ENCODE data around the gene SPECC1. TPM values are rescaled to one million over a fixed set of nuclear protein-coding genes. Genes with fewer than 3 reads are reported as not detected.
"Not testable (repeated sequence)": the region's sequence is repeated elsewhere in the genome, so short reads cannot be mapped to it uniquely, and the experiment has no call there.

Gene SPECC1
- total RNA-seq, 1 donor from 2014 or later: 13.6 TPM

DNA sequence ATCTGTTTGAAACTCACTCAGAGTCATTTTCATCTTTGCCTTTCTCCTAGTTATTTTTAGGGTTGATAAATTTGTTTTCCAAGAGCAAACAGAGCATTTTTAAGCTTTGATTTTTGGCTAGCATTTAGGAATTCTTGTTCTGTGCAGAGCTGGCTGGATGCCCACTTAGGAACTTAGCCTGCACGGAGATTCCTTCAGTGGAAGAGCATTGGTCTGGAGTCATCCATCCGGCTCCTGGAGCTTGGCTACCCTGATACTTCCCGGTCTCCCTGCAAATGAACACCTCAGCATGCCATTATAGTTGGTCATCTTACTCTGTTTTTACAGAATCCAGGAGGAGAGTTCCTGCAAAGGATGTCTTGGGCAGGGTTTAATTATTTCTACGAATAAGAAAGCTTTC, 57.1 kb downstream of the SPECC1 start:
- Histone ChIP-seq H3K9ac (ENCODE audit: low read depth in 1 of 3, low read length in 3 of 3) (no peak overlapping the region), H3K9me3 (ENCODE audit: control insufficient read depth in 3 of 3, low read length in 3 of 3) (no peaks in the 10 kb centered on the region), H3K27ac (ENCODE audit: low read depth, low read length) (no peak overlapping the region)

DNA sequence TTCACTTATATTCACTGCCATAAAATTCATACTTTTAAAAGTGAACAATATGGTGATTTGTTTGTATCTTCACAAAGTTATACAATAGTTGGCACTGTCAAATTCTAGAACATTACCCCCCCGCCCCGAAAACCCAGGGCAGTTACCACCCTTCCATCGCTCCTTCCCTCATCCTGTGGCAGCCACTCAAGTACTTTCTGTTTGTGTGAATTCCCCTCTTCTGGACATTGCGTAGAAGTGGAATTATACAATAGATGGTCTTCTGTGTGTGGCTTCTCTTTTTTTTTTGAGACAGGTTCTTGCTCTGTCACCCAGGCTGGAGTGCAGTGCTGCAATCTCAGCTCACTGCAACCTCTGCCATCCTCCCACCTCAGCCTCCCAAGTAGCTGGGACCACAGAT, 58.6 kb downstream of the SPECC1 start:
- Histone ChIP-seq H3K9me3 (ENCODE audit: control insufficient read depth in 3 of 3, low read length in 3 of 3) (no peaks in the 10 kb centered on the region), H3K27ac (ENCODE audit: low read depth, low read length) (no peak overlapping the region), H3K36me3 (ENCODE audit: control insufficient read depth in 3 of 3, insufficient read depth in 3 of 3, low read length in 3 of 3) (no peaks in the 10 kb centered on the region), H3K9ac (ENCODE audit: low read depth in 1 of 3, low read length in 3 of 3) (no peak overlapping the region), H3K27me3 (ENCODE audit: control insufficient read depth in 3 of 3, insufficient read depth in 3 of 3, low read length in 3 of 3) (peaks cover 0 to 4% (median 0%) of the 10 kb centered on the region in 3 donors), H3K4me1 (ENCODE audit: control insufficient read depth in 3 of 3, insufficient read depth in 3 of 3, low read length in 3 of 3) (peaks cover 10 to 24% (median 13%) of the 10 kb centered on the region in 3 donors), H3K4me3 (ENCODE audit: low read length in 3 of 3) (no peak overlapping the region)

More for the DNA sequence above, 57.1 kb downstream of the SPECC1 start:
- Histone ChIP-seq H3K4me1 (ENCODE audit: control insufficient read depth in 3 of 3, insufficient read depth in 3 of 3, low read length in 3 of 3) (peaks cover 6 to 17% (median 7%) of the 10 kb centered on the region in 3 donors), H3K27me3 (ENCODE audit: control insufficient read depth in 3 of 3, insufficient read depth in 3 of 3, low read length in 3 of 3) (no peaks in the 10 kb centered on the region), H3K36me3 (ENCODE audit: control insufficient read depth in 3 of 3, insufficient read depth in 3 of 3, low read length in 3 of 3) (no peaks in the 10 kb centered on the region), H3K4me3 (ENCODE audit: low read length in 3 of 3) (no peak overlapping the region)

DNA sequence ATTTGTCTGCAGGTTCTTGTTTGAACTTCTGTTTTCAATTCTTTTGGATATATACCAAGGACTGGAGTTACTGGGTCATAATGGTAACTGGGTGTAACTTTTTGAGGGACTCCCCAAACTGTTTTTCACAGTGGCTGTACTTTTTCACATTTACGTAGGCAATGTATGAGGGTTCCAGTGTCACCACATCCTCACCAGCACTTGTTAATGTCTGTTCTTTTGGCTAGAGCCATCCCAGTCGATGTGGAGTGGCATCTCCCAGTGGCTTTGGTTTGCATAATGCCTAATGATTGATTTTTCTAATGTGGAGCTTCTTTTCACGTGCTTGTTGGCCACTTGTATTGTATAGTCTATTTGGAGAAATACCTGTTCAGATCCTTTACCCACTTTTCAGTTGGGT, 59.3 kb downstream of the SPECC1 start:
- no peak overlapping the region for H3K27ac ChIP-seq (ENCODE audit: low read depth, low read length)
- H3K9ac ChIP-seq (ENCODE audit: low read depth in 1 of 3, low read length in 3 of 3): no peak overlapping the region
- H3K4me3 ChIP-seq (ENCODE audit: low read length in 3 of 3): no peak overlapping the region
- no peaks in the 10 kb centered on the region for H3K36me3 ChIP-seq (ENCODE audit: control insufficient read depth in 3 of 3, insufficient read depth in 3 of 3, low read length in 3 of 3)
- H3K9me3 ChIP-seq (ENCODE audit: control insufficient read depth in 3 of 3, low read length in 3 of 3): no peaks in the 10 kb centered on the region
- H3K27me3 ChIP-seq (ENCODE audit: control insufficient read depth in 3 of 3, insufficient read depth in 3 of 3, low read length in 3 of 3): peaks cover 0 to 4% (median 0%) of the 10 kb centered on the region in 3 donors
- H3K4me1 ChIP-seq (ENCODE audit: control insufficient read depth in 3 of 3, insufficient read depth in 3 of 3, low read length in 3 of 3): peaks cover 10 to 25% (median 13%) of the 10 kb centered on the region in 3 donors

DNA sequence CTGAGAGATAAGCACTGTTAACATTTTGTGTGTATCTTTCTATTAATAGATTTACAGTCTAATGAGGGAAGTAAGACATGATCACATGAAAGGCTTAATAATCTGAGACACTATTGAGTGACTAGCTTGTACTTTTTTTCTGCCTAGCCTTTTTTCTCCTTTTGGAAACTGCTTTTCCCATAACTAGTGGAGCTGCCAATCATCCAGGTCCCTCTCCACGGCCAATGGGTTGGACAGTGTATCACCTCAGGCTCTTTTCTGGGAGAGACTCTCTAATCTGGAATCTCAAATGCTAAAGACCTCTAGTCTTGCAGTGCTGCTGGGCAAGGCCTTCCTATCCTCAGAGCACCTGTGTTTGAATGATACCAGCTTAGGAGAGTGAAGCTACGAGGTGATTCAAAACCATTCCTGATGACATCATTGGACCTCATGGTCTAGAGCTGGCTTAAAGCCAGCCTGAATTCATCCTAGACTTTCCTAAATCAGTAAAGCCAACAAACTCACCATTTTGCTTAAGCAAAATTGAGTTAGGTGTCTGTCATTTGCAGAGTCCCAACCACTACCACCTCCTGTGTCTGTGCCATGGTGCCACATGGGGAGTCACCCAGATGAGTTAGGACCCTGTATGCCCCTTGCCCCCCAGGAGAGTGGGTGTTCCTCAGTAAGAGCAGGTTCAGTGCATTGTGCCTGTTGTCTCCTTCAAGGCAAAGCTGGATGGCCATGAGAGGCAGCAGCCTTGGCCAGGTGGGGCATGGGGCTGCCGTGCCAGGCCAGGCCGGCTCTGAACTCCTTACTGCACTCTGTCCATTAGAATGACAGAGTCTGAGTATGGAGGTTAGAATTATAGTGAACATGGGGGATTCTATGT, 62.9 kb downstream of the SPECC1 start:
- Histone ChIP-seq H3K4me1 (ENCODE audit: control insufficient read depth in 3 of 3, insufficient read depth in 3 of 3, low read length in 3 of 3) (peaks cover 4 to 11% (median 6%) of the 10 kb centered on the region in 3 donors), H3K4me3 (ENCODE audit: low read length in 3 of 3) (no peak overlapping the region), H3K9me3 (ENCODE audit: control insufficient read depth in 3 of 3, low read length in 3 of 3) (no peaks in the 10 kb centered on the region), H3K27me3 (ENCODE audit: control insufficient read depth in 3 of 3, insufficient read depth in 3 of 3, low read length in 3 of 3) (peaks cover 0 to 4% (median 0%) of the 10 kb centered on the region in 3 donors), H3K27ac (ENCODE audit: low read depth, low read length) (peak overlapping the region; percentile 1), H3K9ac (ENCODE audit: low read depth in 1 of 3, low read length in 3 of 3) (no peak overlapping the region), H3K36me3 (ENCODE audit: control insufficient read depth in 3 of 3, insufficient read depth in 3 of 3, low read length in 3 of 3) (no peaks in the 10 kb centered on the region)

DNA sequence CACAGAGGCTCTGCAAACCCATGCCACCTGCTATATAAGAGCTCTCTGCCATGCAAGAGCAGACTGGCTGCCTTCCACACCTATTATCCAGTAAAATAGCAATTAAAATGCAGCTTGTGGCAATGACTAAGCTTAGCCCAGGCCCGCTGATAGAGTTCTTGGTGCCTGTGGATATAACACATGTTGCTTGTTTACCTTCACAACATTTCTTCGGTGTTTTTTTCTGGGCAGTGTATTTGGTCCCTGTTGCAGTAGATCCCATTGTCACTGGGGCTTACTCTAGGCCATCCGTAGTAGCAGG, 63.5 kb downstream of the SPECC1 start:
- Histone ChIP-seq H3K9me3 (ENCODE audit: control insufficient read depth in 3 of 3, low read length in 3 of 3) (no peaks in the 10 kb centered on the region), H3K27ac (ENCODE audit: low read depth, low read length) (no peak overlapping the region), H3K27me3 (ENCODE audit: control insufficient read depth in 3 of 3, insufficient read depth in 3 of 3, low read length in 3 of 3) (peaks cover 0 to 4% (median 0%) of the 10 kb centered on the region in 3 donors), H3K36me3 (ENCODE audit: control insufficient read depth in 3 of 3, insufficient read depth in 3 of 3, low read length in 3 of 3) (no peaks in the 10 kb centered on the region), H3K4me3 (ENCODE audit: low read length in 3 of 3) (no peak overlapping the region), H3K9ac (ENCODE audit: low read depth in 1 of 3, low read length in 3 of 3) (no peak overlapping the region), H3K4me1 (ENCODE audit: control insufficient read depth in 3 of 3, insufficient read depth in 3 of 3, low read length in 3 of 3) (peaks cover 4 to 11% (median 6%) of the 10 kb centered on the region in 3 donors)

DNA sequence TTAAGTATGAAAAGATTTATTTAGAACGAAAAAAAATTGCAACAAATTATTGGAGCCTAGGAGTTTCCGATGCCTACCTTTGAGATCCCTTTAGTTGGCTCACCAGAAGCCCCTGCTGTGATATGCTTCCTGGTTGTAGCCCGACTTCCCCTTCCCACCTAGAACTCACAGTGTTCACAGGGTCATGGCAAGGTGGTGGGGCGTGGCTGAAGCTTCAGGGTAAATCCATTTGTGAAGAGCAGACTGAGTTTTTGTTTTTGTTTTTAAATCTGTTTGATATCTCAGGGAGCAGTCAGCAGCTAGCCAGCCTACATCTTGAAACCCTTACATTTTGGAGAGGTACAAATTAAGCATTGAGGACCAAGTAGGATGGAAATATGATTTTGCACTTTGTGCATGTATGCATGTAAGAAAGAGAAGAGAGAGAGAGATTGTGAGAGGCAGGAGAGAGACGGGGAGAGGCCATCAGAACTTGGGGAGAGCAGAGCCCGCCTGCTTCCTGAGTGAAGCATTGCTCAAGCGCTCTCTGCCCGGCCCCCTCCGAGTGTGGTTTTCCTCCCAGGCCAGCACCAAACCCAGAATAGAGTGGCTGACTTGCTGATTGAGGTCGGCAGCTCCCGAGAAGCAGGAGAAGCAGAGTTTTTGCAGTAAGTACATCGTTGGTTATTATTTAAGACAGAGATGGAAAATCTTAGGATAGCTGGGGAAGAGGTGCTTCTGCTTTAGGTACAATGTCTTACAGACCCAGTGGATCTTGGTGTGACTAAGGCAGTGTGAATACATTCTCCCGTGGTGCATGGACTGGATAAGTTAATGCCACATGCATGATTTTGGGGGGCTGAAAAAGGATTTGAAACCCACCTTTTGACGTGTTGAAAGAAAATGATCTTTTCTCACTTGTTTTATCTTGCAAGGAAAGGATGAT, 64.2 kb downstream of the SPECC1 start:
- Histone ChIP-seq H3K4me1 (ENCODE audit: control insufficient read depth in 3 of 3, insufficient read depth in 3 of 3, low read length in 3 of 3) (peaks cover 4 to 11% (median 6%) of the 10 kb centered on the region in 3 donors), H3K36me3 (ENCODE audit: control insufficient read depth in 3 of 3, insufficient read depth in 3 of 3, low read length in 3 of 3) (no peaks in the 10 kb centered on the region), H3K9ac (ENCODE audit: low read depth in 1 of 3, low read length in 3 of 3) (peak overlapping the region in 2 of 3 donors; percentile 2 to 20), H3K27me3 (ENCODE audit: control insufficient read depth in 3 of 3, insufficient read depth in 3 of 3, low read length in 3 of 3) (peaks cover 0 to 4% (median 0%) of the 10 kb centered on the region in 3 donors), H3K4me3 (ENCODE audit: low read length in 3 of 3) (peak overlapping the region; percentile 14 to 65 (median 48)), H3K9me3 (ENCODE audit: control insufficient read depth in 3 of 3, low read length in 3 of 3) (no peaks in the 10 kb centered on the region), H3K27ac (ENCODE audit: low read depth, low read length) (peak overlapping the region; percentile 45)

DNA sequence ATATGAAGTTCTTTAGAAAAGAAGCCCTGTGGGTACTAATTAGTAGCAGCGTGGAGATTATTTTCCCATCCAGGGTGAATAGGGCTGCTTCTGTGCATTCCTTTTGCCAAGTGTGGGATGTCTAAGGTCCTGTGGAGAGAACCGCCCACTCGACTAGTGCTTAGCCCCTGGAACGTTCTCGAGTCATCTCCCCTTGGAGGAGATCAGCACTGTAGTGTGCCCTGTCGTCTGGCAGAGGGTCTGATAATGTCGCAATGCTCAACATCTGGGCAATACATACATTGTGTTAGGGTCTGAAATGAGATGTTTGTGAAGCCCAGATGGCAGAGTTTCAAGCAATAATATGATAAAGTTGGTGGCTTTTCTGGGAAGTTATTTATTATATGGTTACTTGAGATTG, 64.8 kb downstream of the SPECC1 start:
- H3K27ac ChIP-seq (ENCODE audit: low read depth, low read length): peak overlapping the region; percentile 45
- peak overlapping the region; percentile 14 to 65 (median 38) for H3K4me3 ChIP-seq (ENCODE audit: low read length in 3 of 3)
- peaks cover 0 to 4% (median 0%) of the 10 kb centered on the region in 3 donors for H3K27me3 ChIP-seq (ENCODE audit: control insufficient read depth in 3 of 3, insufficient read depth in 3 of 3, low read length in 3 of 3)
- no peaks in the 10 kb centered on the region for H3K36me3 ChIP-seq (ENCODE audit: control insufficient read depth in 3 of 3, insufficient read depth in 3 of 3, low read length in 3 of 3)
- peak overlapping the region in 1 of 3 donors; percentile 20 for H3K9ac ChIP-seq (ENCODE audit: low read depth in 1 of 3, low read length in 3 of 3)
- H3K9me3 ChIP-seq (ENCODE audit: control insufficient read depth in 3 of 3, low read length in 3 of 3): no peaks in the 10 kb centered on the region
- H3K4me1 ChIP-seq (ENCODE audit: control insufficient read depth in 3 of 3, insufficient read depth in 3 of 3, low read length in 3 of 3): peaks cover 4 to 11% (median 6%) of the 10 kb centered on the region in 3 donors

DNA sequence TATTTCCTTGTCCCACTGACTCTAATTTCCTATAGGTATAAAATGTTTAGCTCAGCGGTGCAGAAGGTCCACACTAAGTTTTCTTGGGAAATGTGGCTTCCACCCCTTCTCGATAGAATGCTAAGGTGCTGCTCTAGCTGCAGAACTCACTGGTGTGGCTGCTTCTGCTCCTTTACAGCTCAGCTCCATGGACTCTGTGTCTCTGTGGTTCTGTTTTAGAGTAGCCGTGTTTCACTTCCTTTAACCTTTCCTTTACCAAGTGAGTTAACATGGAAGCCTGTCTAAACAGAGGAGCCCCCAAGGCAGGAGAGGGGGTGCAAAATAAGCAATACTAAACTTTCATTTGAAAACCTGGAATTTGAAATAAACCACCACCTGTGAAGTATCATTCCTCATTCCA, 65.3 kb downstream of the SPECC1 start:
- peak overlapping the region; percentile 45 for H3K27ac ChIP-seq (ENCODE audit: low read depth, low read length)
- H3K4me3 ChIP-seq (ENCODE audit: low read length in 3 of 3): peak overlapping the region; percentile 17 to 65 (median 38)
- peaks cover 0 to 4% (median 0%) of the 10 kb centered on the region in 3 donors for H3K27me3 ChIP-seq (ENCODE audit: control insufficient read depth in 3 of 3, insufficient read depth in 3 of 3, low read length in 3 of 3)
- no peaks in the 10 kb centered on the region for H3K9me3 ChIP-seq (ENCODE audit: control insufficient read depth in 3 of 3, low read length in 3 of 3)
- peaks cover 4 to 11% (median 6%) of the 10 kb centered on the region in 3 donors for H3K4me1 ChIP-seq (ENCODE audit: control insufficient read depth in 3 of 3, insufficient read depth in 3 of 3, low read length in 3 of 3)
- H3K9ac ChIP-seq (ENCODE audit: low read depth in 1 of 3, low read length in 3 of 3): no peak overlapping the region
- H3K36me3 ChIP-seq (ENCODE audit: control insufficient read depth in 3 of 3, insufficient read depth in 3 of 3, low read length in 3 of 3): no peaks in the 10 kb centered on the region

DNA sequence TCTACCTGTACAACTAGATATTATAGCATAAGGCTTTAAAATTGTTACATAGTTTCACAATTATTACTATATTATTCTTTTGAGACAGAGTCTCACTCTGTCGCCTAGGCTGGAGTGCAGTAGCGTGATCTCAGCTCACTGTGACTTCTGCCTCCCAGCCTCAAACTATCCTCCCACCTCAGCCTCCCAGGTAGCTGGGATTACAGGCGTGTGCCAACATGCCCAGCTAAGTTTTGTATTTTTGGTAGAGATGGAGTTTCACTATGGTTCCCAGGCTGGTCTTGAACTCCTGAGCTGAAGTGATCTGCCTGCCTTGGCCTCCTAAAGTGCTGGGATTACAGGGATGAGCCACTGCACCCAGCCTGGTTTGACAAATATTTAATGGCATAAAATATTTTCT, 67.0 kb downstream of the SPECC1 start:
- not testable (repeated sequence) for H3K27me3 ChIP-seq (ENCODE audit: control insufficient read depth in 3 of 3, insufficient read depth in 3 of 3, low read length in 3 of 3); H3K9me3 ChIP-seq (ENCODE audit: control insufficient read depth in 3 of 3, low read length in 3 of 3); H3K4me3 ChIP-seq (ENCODE audit: low read length in 3 of 3); H3K9ac ChIP-seq (ENCODE audit: low read depth in 1 of 3, low read length in 3 of 3); H3K36me3 ChIP-seq (ENCODE audit: control insufficient read depth in 3 of 3, insufficient read depth in 3 of 3, low read length in 3 of 3)
- Histone ChIP-seq H3K27ac (ENCODE audit: low read depth, low read length) (peak overlapping the region; percentile 22), H3K4me1 (ENCODE audit: control insufficient read depth in 3 of 3, insufficient read depth in 3 of 3, low read length in 3 of 3) (peaks cover 4 to 11% (median 6%) of the 10 kb centered on the region in 3 donors)

Data from skeletal muscle tissue (tissue), 4 donors.